ENCODE data around the gene STK32C.

DNA sequence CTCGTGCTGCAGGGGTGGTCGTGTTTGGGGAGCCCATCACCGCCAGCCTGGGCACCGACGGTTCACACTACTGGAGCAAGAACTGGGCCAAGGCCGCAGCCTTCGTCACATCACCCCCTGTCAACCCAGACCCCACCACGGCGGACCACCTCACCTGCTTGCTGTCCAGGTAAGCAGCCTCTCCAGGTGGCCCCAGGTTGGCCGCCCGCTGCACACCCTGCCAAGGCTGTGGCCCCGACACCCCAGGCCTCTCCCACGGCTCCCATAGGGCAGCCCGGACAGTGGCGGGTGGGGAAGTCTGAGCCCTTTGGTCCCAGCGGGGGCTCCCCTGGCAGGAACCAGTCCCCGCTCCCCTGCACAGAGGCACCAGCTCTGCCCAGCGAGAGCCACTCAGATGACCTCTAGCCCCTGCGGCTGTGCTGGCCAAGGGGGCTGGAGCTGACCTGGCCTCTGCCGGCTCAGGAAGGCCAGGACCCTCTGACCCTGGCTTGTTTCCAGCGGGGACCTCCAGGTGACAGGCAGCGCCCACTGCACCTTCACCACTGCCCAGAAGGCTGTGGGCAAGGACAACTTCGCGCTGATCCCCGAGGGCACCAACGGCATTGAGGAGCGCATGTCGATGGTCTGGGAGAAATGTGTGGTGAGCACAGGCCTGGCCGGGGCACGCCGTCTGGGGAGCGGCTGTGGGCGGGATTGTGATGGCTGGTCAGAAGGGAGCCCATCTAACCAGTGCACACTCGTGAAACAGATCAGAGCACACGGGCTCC is 107.2 kb downstream of the STK32C start:
- TF ChIP-seq POLR2AphosphoS5 (IDR thresholded peaks at IDR 0.05): no peak
- TF ChIP-seq CTCF (IDR thresholded peaks at IDR 0.05): no peak
- no peak for TF ChIP-seq POLR2A (IDR thresholded peaks at IDR 0.05)

Measured in breast epithelium (tissue), 3 donors.